Calu3 (cell line): Measurements from ENCODE around the gene CRK. TPM values are rescaled to one million over a fixed set of nuclear protein-coding genes. Genes with fewer than 3 reads are reported as not detected.

Source experiments
- BruUV-seq: library from RNA; stranded (reverse); fragments of 400-500 nt; replicated peaks from 2 replicates; lab custom pipeline; 2021; lab: Mats Ljungman, UMichigan
- CTCF ChIA-PET: fragments of 300-600 bp; sonication (Branson Sonifier 250); formaldehyde crosslinking; loops from one replicate; lab custom pipeline; 2022; ENCODE audit warnings: antibody characterized with exemption; lab: Charles Lee
- DNase-seq: peaks from one replicate; pipeline ENCODE4 v3.0.0; 2022
- H3K27ac Mint-ChIP-seq: one replicate; pipeline ENCODE4 v1.8.0; 2022; ENCODE audit warnings: mixed read lengths; ENCODE audit not compliant: unreplicated experiment
- H3K27me3 Mint-ChIP-seq: one replicate; pipeline ENCODE4 v1.8.0; 2022; ENCODE audit warnings: mixed read lengths; ENCODE audit not compliant: unreplicated experiment
- H3K36me3 Mint-ChIP-seq: one replicate; pipeline ENCODE4 v1.8.0; 2022; ENCODE audit warnings: mild to moderate bottlenecking, moderate library complexity, mixed read lengths; ENCODE audit not compliant: insufficient read depth, unreplicated experiment
- H3K4me1 Mint-ChIP-seq: one replicate; pipeline ENCODE4 v1.8.0; 2022; ENCODE audit warnings: mild to moderate bottlenecking, low read depth, mixed read lengths; ENCODE audit not compliant: unreplicated experiment
- H3K4me3 Mint-ChIP-seq: one replicate; pipeline ENCODE4 v1.8.0; 2022; ENCODE audit warnings: mild to moderate bottlenecking, low read depth, moderate library complexity, mixed read lengths; ENCODE audit not compliant: unreplicated experiment
- H3K9me3 Mint-ChIP-seq: one replicate; pipeline ENCODE4 v1.8.0; 2022; ENCODE audit warnings: low read depth, mixed read lengths; ENCODE audit not compliant: unreplicated experiment
- intact Hi-C: fragments of 100-400 bp; cut with micrococcal nuclease; formaldehyde crosslinking; loops from one replicate; pipeline ENCODE4 v1.10.0; 2022; ENCODE audit not compliant: unreplicated experiment
- total RNA-seq: library from RNA; stranded (reverse); gene quantifications from 2 replicates; pipeline ENCODE4 v1.2.3, GENCODE V29; 2022
- TF ChIP-seq, protein P1 (sequence below): fragments of 200-600 bp; IDR thresholded peaks from one replicate; pipeline ENCODE4 v1.8.0; 2022; ENCODE audit warnings: antibody characterized with exemption; ENCODE audit not compliant: unreplicated experiment

CRK gene
- total RNA-seq, 1 experiment from 2014 or later, result 38.9 TPM

DNA sequence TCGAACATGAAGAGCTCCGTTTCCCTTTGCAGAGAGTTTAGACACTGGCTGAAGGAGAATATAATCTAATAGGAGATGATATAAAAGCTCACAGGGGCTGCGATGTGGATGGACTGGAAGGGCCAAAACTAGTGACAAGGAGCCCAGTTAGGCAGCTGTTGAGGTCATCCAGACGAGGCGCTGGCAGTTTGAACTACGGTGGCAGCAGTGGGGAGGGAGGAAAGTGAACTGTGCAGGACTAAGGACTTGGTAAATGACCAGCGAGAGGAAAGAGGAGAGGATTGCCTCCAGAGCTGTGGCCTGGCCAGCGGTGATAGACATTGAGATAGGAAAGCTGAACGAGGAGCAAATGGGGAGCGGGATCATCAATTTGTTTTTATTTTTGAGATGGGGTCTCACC is 41.4 kb downstream of the CRK start:
- Mint-ChIP-seq H3K4me1 (peaks cover 9% of the 10 kb centered on the region), H3K9me3 (no peaks in the 10 kb centered on the region), H3K27ac (no peak overlapping the region), H3K27me3 (no peaks in the 10 kb centered on the region), H3K36me3 (peaks cover 19% of the 10 kb centered on the region), H3K4me3 (peak overlapping the region; percentile 15)
- no peak for DNase-seq
- TF ChIP-seq, protein P1, sequence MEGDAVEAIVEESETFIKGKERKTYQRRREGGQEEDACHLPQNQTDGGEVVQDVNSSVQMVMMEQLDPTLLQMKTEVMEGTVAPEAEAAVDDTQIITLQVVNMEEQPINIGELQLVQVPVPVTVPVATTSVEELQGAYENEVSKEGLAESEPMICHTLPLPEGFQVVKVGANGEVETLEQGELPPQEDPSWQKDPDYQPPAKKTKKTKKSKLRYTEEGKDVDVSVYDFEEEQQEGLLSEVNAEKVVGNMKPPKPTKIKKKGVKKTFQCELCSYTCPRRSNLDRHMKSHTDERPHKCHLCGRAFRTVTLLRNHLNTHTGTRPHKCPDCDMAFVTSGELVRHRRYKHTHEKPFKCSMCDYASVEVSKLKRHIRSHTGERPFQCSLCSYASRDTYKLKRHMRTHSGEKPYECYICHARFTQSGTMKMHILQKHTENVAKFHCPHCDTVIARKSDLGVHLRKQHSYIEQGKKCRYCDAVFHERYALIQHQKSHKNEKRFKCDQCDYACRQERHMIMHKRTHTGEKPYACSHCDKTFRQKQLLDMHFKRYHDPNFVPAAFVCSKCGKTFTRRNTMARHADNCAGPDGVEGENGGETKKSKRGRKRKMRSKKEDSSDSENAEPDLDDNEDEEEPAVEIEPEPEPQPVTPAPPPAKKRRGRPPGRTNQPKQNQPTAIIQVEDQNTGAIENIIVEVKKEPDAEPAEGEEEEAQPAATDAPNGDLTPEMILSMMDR, result no peak
- BruUV-seq, result no TSS peak
- CTCF ChIA-PET, result no interaction called here
- intact Hi-C loops, result no loop called here

DNA sequence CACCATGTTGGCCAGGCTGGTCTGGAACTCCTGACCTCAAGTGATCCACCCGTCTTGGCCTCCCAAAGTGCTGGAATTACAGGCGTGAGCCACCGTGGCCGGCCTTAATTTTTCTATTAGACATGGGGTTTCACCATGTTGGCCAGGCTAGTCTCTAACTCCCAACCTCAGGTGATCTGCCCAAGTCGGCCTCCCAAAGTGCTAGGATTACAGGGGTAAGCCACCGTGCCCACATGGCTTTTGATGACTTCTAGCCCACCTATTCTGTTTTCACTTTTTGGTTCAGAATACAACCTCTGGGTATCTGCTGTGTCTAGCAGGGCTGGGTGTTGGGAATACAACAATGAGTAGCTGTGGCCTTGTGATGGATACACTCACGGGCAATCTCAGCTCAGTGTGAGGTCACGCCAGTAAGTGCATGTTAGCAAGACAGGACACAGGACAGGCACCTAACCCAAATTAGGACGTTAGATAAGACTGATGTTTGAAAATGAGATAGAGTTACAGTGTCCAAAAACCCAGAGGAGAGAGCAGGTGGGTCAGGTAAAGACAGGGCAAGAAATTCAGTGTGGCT is 41.9 kb downstream of the CRK start:
- Mint-ChIP-seq H3K4me1 (peaks cover 9% of the 10 kb centered on the region), H3K27ac (no peak overlapping the region), H3K27me3 (no peaks in the 10 kb centered on the region), H3K4me3 (peak overlapping the region; percentile 15), H3K36me3 (peaks cover 19% of the 10 kb centered on the region), H3K9me3 (no peaks in the 10 kb centered on the region)
- DNase-seq, result no peak
- TF ChIP-seq, protein P1, result no peak
- intact Hi-C loops, result no loop called here
- BruUV-seq, result TSS peak; percentile 18
- CTCF ChIA-PET, result interaction anchor here (1.6 kb wide), 1 partner anchor 49 kb away, joined by 4 read pairs; no protein-coding TSS in a partner anchor

DNA sequence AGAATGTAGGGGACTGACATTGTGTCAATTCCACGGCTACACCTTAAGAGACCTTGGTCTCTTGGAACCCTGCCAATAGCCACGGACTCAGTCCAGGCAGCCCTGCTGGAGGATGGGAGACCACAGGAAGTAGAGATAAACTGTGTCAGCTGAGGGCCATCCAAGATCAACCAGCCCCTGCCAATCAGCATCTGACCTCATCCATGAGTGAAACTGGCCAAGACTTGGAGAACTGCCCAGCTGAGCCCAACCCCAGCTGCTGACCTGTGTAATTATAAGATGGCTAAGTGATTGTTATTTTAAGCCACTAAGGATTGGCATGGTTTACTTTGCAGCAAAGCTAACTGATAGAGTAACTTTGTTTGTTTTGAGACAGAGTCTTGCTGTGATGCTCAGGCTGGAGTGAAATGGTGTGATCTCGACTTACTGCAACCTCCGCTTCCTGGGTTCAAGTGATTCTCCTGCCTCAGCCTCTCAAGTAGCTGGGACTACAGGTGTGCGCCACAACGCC is 42.7 kb downstream of the CRK start:
- no TSS peak for BruUV-seq
- peak; percentile 57 for DNase-seq
- peaks cover 15% of the 10 kb centered on the region for H3K36me3 Mint-ChIP-seq

DNA sequence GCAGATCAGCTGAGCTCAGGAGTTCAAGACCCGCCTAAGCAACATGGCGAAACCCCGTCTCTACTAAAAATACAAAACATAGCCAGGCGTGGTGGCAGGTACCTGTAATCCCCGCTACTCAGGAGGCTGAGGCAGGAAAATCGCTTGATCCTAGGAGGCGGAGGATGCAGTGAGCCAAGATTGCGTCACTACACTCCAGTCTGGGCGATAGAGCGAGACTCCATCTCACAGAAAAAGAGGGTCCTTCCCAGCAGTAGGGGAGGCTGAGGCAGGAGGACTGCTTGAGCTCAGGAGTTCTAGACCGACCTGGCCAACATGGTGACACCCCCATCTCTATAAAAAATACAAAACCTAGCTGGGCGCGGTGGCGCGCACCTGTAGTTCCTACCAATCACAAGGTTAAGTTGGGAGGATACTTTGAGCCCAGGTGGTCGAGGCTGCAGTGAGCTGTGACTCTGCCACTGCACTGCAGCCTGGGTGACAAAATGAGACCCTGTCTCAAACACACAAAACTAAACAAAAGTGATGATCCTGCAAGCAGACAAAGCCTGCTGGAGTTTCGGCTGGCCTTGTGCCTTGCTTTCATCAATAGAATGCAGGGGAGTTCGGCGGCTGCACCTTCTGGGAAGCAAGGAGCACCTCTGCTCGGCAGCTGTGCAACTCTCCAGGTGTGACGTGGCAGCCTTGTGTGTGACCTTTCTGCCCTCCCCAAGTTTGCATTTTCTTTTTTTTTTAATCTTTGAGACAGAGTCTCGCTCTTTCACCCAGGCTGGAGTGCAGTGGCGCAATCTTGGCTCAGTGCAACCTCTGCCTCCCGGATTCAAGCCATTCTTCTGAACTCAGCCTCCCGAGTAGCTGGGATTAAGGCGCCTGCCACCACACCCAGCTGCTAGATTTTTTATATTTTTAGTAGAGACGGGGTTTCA is 43.6 kb downstream of the CRK start:
- Mint-ChIP-seq H3K27ac (no peak overlapping the region), H3K27me3 (no peaks in the 10 kb centered on the region), H3K9me3 (no peaks in the 10 kb centered on the region), H3K4me3 (no peak overlapping the region), H3K4me1 (peaks cover 9% of the 10 kb centered on the region), H3K36me3 (peaks cover 8% of the 10 kb centered on the region)
- CTCF ChIA-PET, result interaction anchor here (0.6 to 1.6 kb wide), 2 partner anchors 47 to 55 kb away, joined by 4 read pairs; no protein-coding TSS in a partner anchor
- BruUV-seq, result no TSS peak
- TF ChIP-seq, protein P1, result no peak
- intact Hi-C loops, result no loop called here
- peak; percentile 20 for DNase-seq

More for the DNA sequence above, 42.7 kb downstream of the CRK start:
- no peak overlapping the region for H3K27ac Mint-ChIP-seq
- CTCF ChIA-PET, result interaction anchor here (0.6 to 1.6 kb wide), 2 partner anchors 48 to 56 kb away, joined by 4 read pairs; no protein-coding TSS in a partner anchor
- H3K9me3 Mint-ChIP-seq, result no peaks in the 10 kb centered on the region
- H3K4me1 Mint-ChIP-seq, result peaks cover 9% of the 10 kb centered on the region
- intact Hi-C loops, result no loop called here
- H3K27me3 Mint-ChIP-seq, result no peaks in the 10 kb centered on the region
- TF ChIP-seq, protein P1, result no peak
- H3K4me3 Mint-ChIP-seq, result no peak overlapping the region
